Kidney glomerular epithelial cell (primary cell): ENCODE measurements around the gene KLF15.
"Not testable (repeated sequence)": the region's sequence is repeated elsewhere in the genome, so short reads cannot be mapped to it uniquely, and the experiment has no call there.

Source experiments
- DNase-seq: peaks from one replicate; lab custom pipeline; 2025; lab: John Stamatoyannopoulos, UW

KLF15 gene

DNA sequence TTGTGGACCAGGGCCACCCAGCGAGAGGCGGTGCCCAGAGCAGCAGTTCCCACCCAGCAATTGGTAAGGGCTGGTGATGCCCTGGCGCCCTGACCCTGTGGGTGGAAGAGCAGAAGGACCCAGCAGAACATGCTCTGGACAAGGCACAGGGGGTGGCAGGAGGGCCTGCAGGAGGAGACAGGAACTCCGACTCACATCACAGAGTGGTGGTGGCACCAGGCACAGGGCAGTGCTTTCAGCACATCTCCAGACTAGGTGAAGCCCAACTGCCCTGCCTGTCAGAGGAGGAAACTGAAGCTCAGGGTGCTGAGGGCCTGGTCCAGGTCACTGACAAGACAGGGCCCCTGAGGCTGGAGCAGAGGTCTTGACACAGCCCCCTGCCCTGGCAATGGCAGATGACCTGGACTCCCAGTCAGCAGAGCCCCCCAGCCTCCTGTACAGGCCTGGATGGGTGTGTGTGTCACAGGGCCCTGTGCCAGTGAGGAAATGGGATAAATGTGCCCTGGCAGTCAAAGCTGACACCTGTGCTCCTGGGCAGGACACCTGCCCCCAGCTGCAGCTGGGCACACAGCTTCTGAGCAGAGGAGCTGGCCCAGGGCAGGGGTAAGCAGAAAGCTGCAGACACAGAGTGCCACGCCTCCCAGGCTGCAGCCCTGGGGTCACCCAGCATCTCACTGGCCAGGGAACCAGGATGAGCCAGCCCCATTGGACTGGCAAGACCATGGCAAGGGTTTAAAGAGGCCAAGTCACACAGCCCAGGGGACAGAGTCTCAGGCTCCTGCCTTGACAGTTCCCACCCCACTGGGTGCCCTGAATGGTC lies 11.4 kb downstream of the KLF15 start:
- DNase-seq = no peak

- no peak for DNase-seq
Measured at GRCh38 chr3:126345231-126345630, 12.0 kb downstream of the KLF15 start.

DNA sequence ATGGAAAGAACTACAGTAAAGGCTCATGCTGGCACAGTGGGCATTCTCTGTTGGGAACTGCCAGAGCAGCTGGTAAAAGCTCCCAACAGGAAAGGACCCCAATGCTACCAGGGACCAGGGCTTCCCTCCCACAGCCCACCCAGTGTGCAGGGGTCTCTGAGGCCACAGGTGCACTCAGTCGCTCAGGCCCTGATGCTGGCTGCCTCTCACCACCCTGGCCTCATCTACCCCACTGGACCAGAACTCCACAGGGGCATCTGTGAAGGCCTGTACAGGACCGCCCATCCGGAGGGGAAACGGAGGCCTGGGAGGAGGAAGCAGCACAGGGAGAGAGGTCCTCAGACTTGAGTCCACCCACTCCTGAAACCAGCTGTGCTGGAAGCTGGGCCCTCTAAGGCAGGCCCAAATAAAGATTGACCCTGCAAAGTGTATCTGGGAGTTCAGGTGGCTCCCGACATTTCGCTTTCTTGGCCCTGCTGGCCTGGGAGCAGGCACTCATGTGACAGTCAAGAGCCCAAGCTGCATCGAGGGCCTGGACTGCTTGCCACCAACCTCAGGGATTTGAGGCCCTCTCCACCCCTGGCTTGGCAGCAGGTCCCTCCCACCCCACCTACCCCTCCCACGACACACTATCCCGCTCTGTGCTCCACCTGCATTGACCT lies 12.7 kb downstream of the KLF15 start:
- no peak for DNase-seq

- no peak for DNase-seq
Measured at GRCh38 chr3:126343649-126344035, 13.6 kb downstream of the KLF15 start.

GRCh38 chr3:126342991-126343648 lies 14.1 kb downstream of the KLF15 start:
- DNase-seq = no peak

GRCh38 chr3:126342211-126342610 lies 15.0 kb downstream of the KLF15 start:
- DNase-seq = no peak

DNA sequence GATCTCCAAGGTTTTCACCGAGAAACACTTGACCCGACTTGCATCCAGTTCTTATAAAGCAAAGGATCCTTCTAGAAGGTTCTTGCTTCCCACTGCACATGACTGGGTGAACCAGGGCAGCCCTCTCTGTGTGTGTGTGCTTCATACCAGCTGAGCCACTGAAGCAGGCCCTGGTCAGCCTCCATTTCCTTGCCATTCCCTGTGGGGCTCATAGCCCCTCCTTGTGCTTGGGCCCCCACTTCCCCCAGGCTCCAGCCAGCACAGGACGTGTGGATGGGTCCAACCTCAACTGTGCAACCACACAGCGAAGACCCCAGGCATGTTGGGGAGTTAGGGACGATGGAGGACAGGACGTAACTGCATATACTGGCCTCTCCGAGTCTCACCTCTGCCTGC lies 15.5 kb downstream of the KLF15 start:
- DNase-seq = no peak

DNA sequence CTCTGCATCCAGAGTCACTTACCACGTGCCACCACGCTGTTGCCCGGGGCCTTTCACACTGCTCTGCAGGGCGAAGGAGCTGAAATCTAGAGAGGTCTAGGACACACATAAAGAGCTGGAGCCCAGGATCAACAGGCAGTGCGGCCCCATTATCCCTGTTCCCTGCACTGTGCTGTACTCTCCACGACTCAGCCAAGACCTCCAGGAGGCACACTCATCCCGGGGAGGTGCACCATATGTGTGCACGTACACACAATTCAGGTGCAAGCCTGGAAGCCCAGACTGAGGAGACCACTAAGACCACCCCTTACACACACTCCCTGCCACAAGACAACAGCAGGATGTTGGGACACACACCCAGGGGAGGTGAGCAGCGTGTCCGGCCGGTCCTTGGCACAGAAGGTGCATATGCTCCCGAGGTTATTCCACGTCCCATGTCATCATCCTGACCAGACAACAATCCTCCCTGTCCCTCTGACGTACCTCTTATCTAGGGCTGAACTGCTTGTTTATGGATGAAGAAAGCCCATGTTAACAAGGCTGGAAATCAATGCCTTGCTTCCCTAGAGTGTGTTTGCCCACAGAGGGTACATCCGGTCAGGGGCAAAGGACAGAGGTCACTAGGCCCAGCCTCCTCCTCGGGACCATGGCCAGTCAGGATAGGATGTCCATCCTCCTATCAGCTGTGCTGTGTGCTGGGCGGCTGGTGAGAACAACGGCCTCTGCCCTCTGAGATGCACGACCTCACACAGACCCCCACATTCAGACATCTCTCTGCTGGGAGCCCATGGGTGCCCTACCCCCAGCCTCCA lies 16.1 kb downstream of the KLF15 start:
- DNase-seq = no peak

DNA sequence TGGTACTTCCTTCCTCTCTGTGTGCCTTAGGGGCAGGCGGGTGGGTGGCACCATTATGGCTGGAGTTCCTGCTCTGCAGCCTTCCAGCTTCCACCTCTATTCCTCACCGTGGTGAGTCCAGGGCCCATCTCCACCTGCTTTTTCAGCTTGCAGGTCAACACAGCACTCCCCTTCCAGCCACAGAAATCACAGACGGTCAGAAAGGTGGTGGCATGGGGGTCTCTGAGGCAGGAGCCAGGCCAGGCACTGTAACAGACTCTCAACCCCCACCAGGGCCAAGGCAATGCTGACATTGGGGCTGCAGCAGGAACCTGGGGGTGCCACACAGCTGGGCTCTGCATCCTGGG lies 16.6 kb downstream of the KLF15 start:
- DNase-seq = no peak

- no peak for DNase-seq
Measured at GRCh38 chr3:126340081-126340511, 17.1 kb downstream of the KLF15 start.

DNA sequence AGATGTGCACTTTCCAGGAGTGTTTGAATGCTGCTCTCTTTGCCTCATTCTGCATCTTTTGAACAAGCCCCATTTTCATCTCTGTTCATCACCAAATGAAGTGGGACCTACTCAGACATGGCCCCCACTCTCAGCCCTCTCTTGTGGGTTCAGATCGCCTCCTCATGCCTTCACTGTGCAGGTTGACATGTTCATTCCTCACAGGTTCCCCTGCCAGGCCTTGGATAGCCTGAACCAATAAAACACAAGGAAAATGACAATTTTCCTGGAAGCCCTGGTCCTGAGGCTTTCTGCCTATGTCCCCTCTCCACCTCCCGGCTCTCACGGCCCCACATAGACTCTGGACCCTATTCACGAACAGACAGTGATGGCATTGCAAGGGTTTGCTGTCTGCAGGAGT lies 17.7 kb downstream of the KLF15 start:
- DNase-seq = no peak

GRCh38 chr3:126338790-126339288 lies 18.4 kb downstream of the KLF15 start:
- no peak for DNase-seq

- no peak for DNase-seq
Measured at GRCh38 chr3:126337980-126338651, 19.1 kb downstream of the KLF15 start.

DNA sequence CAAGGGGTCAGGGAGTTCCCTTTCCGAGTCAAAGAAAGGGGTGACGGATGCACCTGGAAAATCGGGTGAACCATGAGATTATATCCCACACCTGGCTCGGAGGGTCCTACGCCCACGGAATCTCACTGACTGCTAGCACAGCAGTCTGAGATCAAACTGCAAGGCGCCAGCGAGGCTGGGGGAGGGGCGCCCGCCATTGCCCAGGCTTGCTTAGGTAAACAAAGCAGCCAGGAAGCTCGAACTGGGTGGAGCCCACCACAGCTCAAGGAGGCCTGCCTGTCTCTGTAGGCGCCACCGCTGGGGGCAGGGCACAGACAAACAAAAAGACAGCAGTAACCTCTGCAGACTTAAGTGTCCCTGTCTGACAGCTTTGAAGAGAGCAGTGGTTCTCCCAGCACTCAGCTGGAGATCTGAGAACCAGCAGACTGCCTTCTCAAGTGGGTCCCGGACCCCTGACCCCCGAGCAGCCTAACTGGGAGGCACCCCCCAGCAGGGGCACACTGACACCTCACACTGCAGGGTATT lies 25.3 kb downstream of the KLF15 start:
- DNase-seq = not testable (repeated sequence)

GRCh38 chr3:126329927-126330725 lies 27.1 kb downstream of the KLF15 start:
- no peak for DNase-seq

GRCh38 chr3:126326629-126327028 lies 30.6 kb downstream of the KLF15 start:
- DNase-seq = no peak

DNA sequence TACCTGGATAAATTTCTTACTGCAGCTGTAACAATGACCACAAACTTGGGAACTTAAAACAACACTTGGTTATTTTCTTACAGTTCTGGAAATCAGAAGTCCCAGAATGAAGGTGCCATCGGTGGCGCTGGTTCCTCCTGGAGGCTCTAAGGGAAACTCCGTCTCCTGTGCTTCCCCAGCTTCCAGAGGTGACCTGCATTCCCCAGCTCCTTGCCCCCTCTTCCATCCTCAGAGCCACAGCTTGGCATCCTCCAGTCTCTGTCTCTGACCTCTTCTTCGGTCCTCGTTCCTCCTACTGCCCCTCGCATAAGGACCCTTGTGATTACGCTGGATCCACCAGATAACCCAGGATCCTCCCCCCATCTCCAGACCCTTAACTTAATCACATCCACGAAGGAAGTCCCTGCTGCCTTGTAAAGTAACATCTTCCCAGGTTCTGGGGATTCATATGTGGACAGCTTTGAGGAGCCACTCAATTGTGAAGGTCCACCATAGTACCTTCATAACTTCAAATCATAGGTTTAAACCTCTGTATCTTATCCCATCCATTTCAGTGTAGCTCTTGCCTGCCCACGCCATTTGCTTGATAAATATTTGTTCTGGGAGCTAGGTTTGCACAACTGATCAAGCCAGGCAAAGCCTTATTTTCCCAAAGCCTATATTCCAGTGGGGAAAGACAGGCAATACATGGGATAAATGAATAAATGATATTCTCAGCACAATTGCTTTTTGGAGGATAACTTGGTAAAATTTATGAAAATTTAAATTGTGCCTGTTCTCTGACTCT lies 34.8 kb downstream of the KLF15 start:
- DNase-seq = no peak

GRCh38 chr3:126321490-126321889 lies 35.7 kb downstream of the KLF15 start:
- DNase-seq = no peak

DNA sequence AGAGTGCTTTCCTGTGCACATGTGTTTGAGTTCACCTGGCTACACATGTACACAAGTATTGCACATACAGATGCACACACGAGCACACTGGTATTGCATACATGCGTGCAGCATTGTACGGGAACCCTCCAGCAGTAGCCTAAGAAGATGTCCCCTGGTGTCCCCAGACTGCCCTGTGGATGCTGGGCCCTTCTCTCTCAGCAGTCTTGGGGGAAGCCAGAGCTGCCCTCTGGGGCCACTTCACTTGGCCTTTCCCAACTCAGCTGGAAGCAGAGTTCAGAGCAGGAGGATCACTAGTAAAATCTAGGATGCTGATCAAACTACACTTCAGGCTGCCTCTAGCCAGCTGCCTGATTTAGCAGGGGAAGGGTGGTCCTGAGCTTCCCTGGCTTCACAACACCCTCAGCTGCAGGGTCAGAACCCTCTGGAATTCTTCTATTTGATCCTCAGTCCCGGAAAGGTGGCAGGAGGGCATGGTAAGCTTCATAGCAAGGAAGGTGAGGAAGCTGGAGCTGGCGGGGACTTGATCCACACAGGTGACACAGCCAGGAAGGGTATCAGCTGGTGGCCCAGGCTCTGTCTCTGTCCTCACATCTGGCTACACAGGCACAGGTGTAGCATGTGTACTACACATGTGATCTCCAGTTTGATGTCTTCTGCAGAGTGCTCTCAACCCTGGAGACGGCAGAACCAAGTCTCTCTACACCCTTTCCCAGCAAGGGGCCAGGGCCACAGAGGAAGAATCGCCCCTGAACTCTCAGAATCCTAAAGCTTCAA lies 36.5 kb downstream of the KLF15 start:
- no peak for DNase-seq
